ENCODE results near the gene CEP44. TPM values are rescaled to one million over a fixed set of nuclear protein-coding genes. Genes with fewer than 3 reads are reported as not detected.

CEP44 gene
- total and polyA plus RNA-seq, 2 of the 4 experiments (the other 2 are of a cell fraction) = 3.5 to 9.5 TPM

- intact Hi-C loops (cut with micrococcal nuclease) (loop anchor here (5.0 kb wide), 1 partner anchor 909 kb away; the partner anchor contains the start of gene SAP30), dilution Hi-C loops (cut with HindIII; ENCODE audit: low sequenced_read_pairs, unreplicated experiment) (no loop called here), in situ Hi-C loops (cut with MboI; ENCODE audit: low sequenced_read_pairs) (no loop called here)
- Histone ChIP-seq H3K4ac (ENCODE audit: low read depth, low read length) (no peak overlapping the region), H2AK5ac (ENCODE audit: low read depth, low read length) (no peak overlapping the region), H3K79me1 (ENCODE audit: low read depth in 1 of 2, low read length in 2 of 2) (peaks cover 6 to 38% of the 10 kb centered on the region in 2 experiments; a peak in 3 of 4 replicates), H2BK120ac (ENCODE audit: low read depth, low read length) (no peak overlapping the region), H3K4me3 (ENCODE audit: insufficient read depth, low read depth, low read length) (no peak overlapping the region), H3K9me1 (ENCODE audit: insufficient read depth, low read length) (no peaks in the 10 kb centered on the region), H4K5ac (ENCODE audit: low read depth, low read length) (no peak overlapping the region), H4K8ac (ENCODE audit: low read depth in 2 of 2, low read length in 2 of 2) (no peak overlapping the region), H2AK9ac (replicated peaks; ENCODE audit: low read depth, low read length, poor library complexity) (no peak overlapping the region), H3K27me3 (ENCODE audit: control insufficient read depth, insufficient read depth, low read length) (no peaks in the 10 kb centered on the region), H3K27ac (ENCODE audit: insufficient read depth, low read length) (no peak overlapping the region), H3K56ac (ENCODE audit: extremely low read depth, insufficient read depth, low read length) (no peak overlapping the region), H3K14ac (replicated peaks; ENCODE audit: low read depth, low read length) (no peak overlapping the region), H2AFZ (replicated peaks; ENCODE audit: low read length, poor library complexity) (no peak overlapping the region), H3K4me2 (ENCODE audit: low read depth, low read length) (no peak overlapping the region; the same call in 1 of the 2 replicates), H2BK15ac (ENCODE audit: low read depth, low read length) (no peak overlapping the region), H4K20me1 (ENCODE audit: insufficient read depth, low read length) (no peaks in the 10 kb centered on the region), H3K18ac (ENCODE audit: low read depth, low read length) (no peak overlapping the region), H2BK5ac (ENCODE audit: low read depth, low read length, poor library complexity, severe bottlenecking) (no peak overlapping the region), H2BK20ac (ENCODE audit: low read depth, low read length) (no peak overlapping the region), H3K36me3 (ENCODE audit: control insufficient read depth, insufficient read depth, low read length) (no peaks in the 10 kb centered on the region), H3K9ac (ENCODE audit: low read depth, low read length) (no peak overlapping the region), H4K91ac (ENCODE audit: insufficient read depth, low read depth, low read length) (no peak overlapping the region), H3K4me1 (ENCODE audit: control insufficient read depth, insufficient read depth, low read length) (no peaks in the 10 kb centered on the region), H3K23ac (ENCODE audit: low read depth, low read length) (no peak overlapping the region), H3K9me3 (ENCODE audit: control insufficient read depth, insufficient read depth, low read length) (no peaks in the 10 kb centered on the region)
- DNase-seq = no peak
- ATAC-seq (ENCODE audit: low read depth) = no peak
- ChIA-PET CTCF (no interaction called here), POLR2A (ENCODE audit: unreplicated experiment) (no interaction called here)
- WGBS, 2 experiments (ENCODE audit: extremely low coverage in 2 of 2, insufficient read length in 1 of 2) = no CpG with 5 or more reads among the region's 5 CpGs
- TF ChIP-seq MXI1 (IDR thresholded peaks at IDR 0.05; ENCODE audit: borderline replicate concordance, low read depth, low read length) = no peak
- no peak for TF ChIP-seq MAFK (IDR thresholded peaks at IDR 0.05; ENCODE audit: low read depth, low read length)
- TF ChIP-seq CHD1 (IDR thresholded peaks at IDR 0.05; ENCODE audit: low read depth, low read length) = no peak
- TF ChIP-seq POLR2A (IDR thresholded peaks at IDR 0.05; ENCODE audit: low read depth, low read length) = no peak
- TF ChIP-seq RFX5 (IDR thresholded peaks at IDR 0.05; ENCODE audit: low read depth, low read length) = no peak
- TF ChIP-seq ELK1 (IDR thresholded peaks at IDR 0.05; ENCODE audit: borderline replicate concordance, low read depth, low read length) = no peak
- no peak for TF ChIP-seq RCOR1 (IDR thresholded peaks at IDR 0.05; ENCODE audit: insufficient replicate concordance, low read length)
- no peak for TF ChIP-seq CTCF (conservative IDR thresholded peaks at IDR 0.05; ENCODE audit: low read depth, low read length)
- BruUV-seq (replicated peaks) = no TSS peak
Measured at GRCh38 chr4:174281182-174281737, 2.5 kb upstream of the CEP44 start.
